WTC11 (cell line): ENCODE results near the gene LDLRAD4. TPM values are rescaled to one million over a fixed set of nuclear protein-coding genes. Genes with fewer than 3 reads are reported as not detected.

Experiments used
- ATAC-seq: fragments of 200-7000 bp; cut with Tn5 transposase; 2 replicates; pipeline ENCODE4 v1.10.0; 2021; ENCODE audit warnings: mild to moderate bottlenecking, moderate library complexity
- CTCF ChIA-PET: fragments of 300-600 bp; sonication (Branson Sonifier 250); formaldehyde crosslinking; loops from one replicate; lab custom pipeline; 2021; ENCODE audit warnings: antibody characterized with exemption; lab: Charles Lee
- POLR2A ChIA-PET: fragments of 350-600 bp; sonication (Branson Sonifier 250); formaldehyde crosslinking; loops from one replicate; lab custom pipeline; 2021; ENCODE audit warnings: antibody characterized with exemption; lab: Charles Lee
- DNase-seq: peaks from one replicate; pipeline ENCODE4 v3.0.0; 2021; ENCODE audit warnings: low spot score
- H3K27ac Mint-ChIP-seq: 2 replicates; pipeline ENCODE4 v1.8.0; 2021; ENCODE audit warnings: mixed read lengths
- H3K27me3 Mint-ChIP-seq: 2 replicates; pipeline ENCODE4 v1.8.0; 2021; ENCODE audit warnings: low read depth, mild to moderate bottlenecking, moderate library complexity, mixed read lengths
- H3K36me3 Mint-ChIP-seq: 2 replicates; pipeline ENCODE4 v1.8.0; 2021; ENCODE audit warnings: mixed read lengths
- H3K4me1 Mint-ChIP-seq: 2 replicates; pipeline ENCODE4 v1.8.0; 2022; ENCODE audit warnings: mixed read lengths
- H3K4me3 Mint-ChIP-seq: 2 replicates; pipeline ENCODE4 v1.8.0; 2021; ENCODE audit warnings: mild to moderate bottlenecking, moderate library complexity, mixed read lengths
- H3K9me3 Mint-ChIP-seq: 2 replicates; pipeline ENCODE4 v1.8.0; 2021; ENCODE audit warnings: mixed read lengths
- AR ChIP-seq: fragments of 250-450 bp; sonication (Bioruptor Pico); IDR thresholded peaks from 2 replicates; pipeline ENCODE4 v1.9.0; 2021; ENCODE audit warnings: mild to moderate bottlenecking
- CREB1 ChIP-seq: sonication (generic); formaldehyde crosslinking; IDR thresholded peaks from 2 replicates; pipeline ENCODE4 v1.8.0; 2023; ENCODE audit warnings: mild to moderate bottlenecking, missing genetic modification reagents
- E2F1 ChIP-seq: sonication (generic); formaldehyde crosslinking; IDR thresholded peaks from 2 replicates; pipeline ENCODE4 v1.8.0; 2022; ENCODE audit warnings: mild to moderate bottlenecking, missing genetic modification reagents
- FOXP1 ChIP-seq: sonication (generic); formaldehyde crosslinking; IDR thresholded peaks from 2 replicates; pipeline ENCODE4 v1.8.0; 2022; ENCODE audit warnings: missing genetic modification reagents, mild to moderate bottlenecking, moderate library complexity, borderline replicate concordance
- JUN ChIP-seq: sonication (generic); formaldehyde crosslinking; IDR thresholded peaks from 2 replicates; pipeline ENCODE4 v1.8.0; 2023; ENCODE audit warnings: mild to moderate bottlenecking, missing genetic modification reagents
- OVOL2 ChIP-seq: fragments of 250-450 bp; sonication (Bioruptor Pico); IDR thresholded peaks from 2 replicates; pipeline ENCODE4 v1.9.0; 2021; ENCODE audit warnings: mild to moderate bottlenecking, borderline replicate concordance
- SMAD3 ChIP-seq: sonication (generic); formaldehyde crosslinking; IDR thresholded peaks from 2 replicates; pipeline ENCODE4 v1.8.0; 2022; ENCODE audit warnings: missing genetic modification reagents, mild to moderate bottlenecking, borderline replicate concordance
- SMAD4 ChIP-seq: sonication (generic); formaldehyde crosslinking; IDR thresholded peaks from 2 replicates; pipeline ENCODE4 v1.8.0; 2022; ENCODE audit warnings: mild to moderate bottlenecking, missing genetic modification reagents
- TEAD4 ChIP-seq: sonication (generic); formaldehyde crosslinking; IDR thresholded peaks from 2 replicates; pipeline ENCODE4 v1.8.0; 2022; ENCODE audit warnings: mild to moderate bottlenecking, missing genetic modification reagents
- TP53 ChIP-seq: sonication (generic); formaldehyde crosslinking; IDR thresholded peaks from 2 replicates; pipeline ENCODE4 v1.8.1; 2023; ENCODE audit warnings: mild to moderate bottlenecking, missing genetic modification reagents
- USF2 ChIP-seq: sonication (generic); formaldehyde crosslinking; IDR thresholded peaks from 2 replicates; pipeline ENCODE4 v1.8.1; 2023; ENCODE audit warnings: mild to moderate bottlenecking, missing genetic modification reagents, moderate library complexity
- ZBTB21 ChIP-seq: sonication (generic); formaldehyde crosslinking; IDR thresholded peaks from 2 replicates; pipeline ENCODE4 v1.8.1; 2023; ENCODE audit warnings: mild to moderate bottlenecking, missing genetic modification reagents, borderline replicate concordance
- ZNF138 ChIP-seq: sonication (generic); formaldehyde crosslinking; conservative IDR thresholded peaks from 2 replicates; pipeline ENCODE4 v1.8.1; 2022; ENCODE audit warnings: mild to moderate bottlenecking, moderate library complexity, missing genetic modification reagents
- ZNF396 ChIP-seq: fragments of 250-450 bp; sonication (Bioruptor Pico); IDR thresholded peaks from 2 replicates; pipeline ENCODE4 v1.8.0; 2021; ENCODE audit warnings: mild to moderate bottlenecking, moderate library complexity, borderline replicate concordance
- ZNF416 ChIP-seq: fragments of 250-450 bp; sonication (Bioruptor Pico); IDR thresholded peaks from 2 replicates; pipeline ENCODE4 v1.9.0; 2021; ENCODE audit warnings: mild to moderate bottlenecking, inconsistent platforms
- ZNF671 ChIP-seq: fragments of 250-450 bp; sonication (Bioruptor Pico); IDR thresholded peaks from 2 replicates; pipeline ENCODE4 v1.8.0; 2021; ENCODE audit warnings: mild to moderate bottlenecking
- total RNA-seq: library from RNA; stranded (reverse); gene quantifications from 3 replicates; pipeline ENCODE4 v1.2.3, GENCODE V29; 2021
- TF ChIP-seq, protein P1 (sequence below): sonication (generic); formaldehyde crosslinking; IDR thresholded peaks from 2 replicates; pipeline ENCODE4 v1.8.0; 2023; ENCODE audit warnings: missing genetic modification reagents
- TF ChIP-seq, protein P2 (sequence below): sonication (generic); formaldehyde crosslinking; IDR thresholded peaks from 2 replicates; pipeline ENCODE4 v1.8.1; 2022; ENCODE audit warnings: low read depth, mild to moderate bottlenecking, moderate library complexity, missing genetic modification reagents, borderline replicate concordance
- TF ChIP-seq, protein P3 (sequence below): sonication (generic); formaldehyde crosslinking; IDR thresholded peaks from 2 replicates; pipeline ENCODE4 v1.8.1; 2022; ENCODE audit warnings: mild to moderate bottlenecking, moderate library complexity, missing genetic modification reagents
- TF ChIP-seq, protein P4 (sequence below): fragments of 250-450 bp; sonication (Bioruptor Pico); IDR thresholded peaks from 2 replicates; pipeline ENCODE4 v1.8.0; 2021; ENCODE audit warnings: mild to moderate bottlenecking

The LDLRAD4 gene
- total RNA-seq, 1 experiment from 2014 or later, result 6.2 TPM

- Mint-ChIP-seq H3K36me3 (no peaks in the 10 kb centered on the region), H3K27ac (no peak overlapping the region), H3K4me1 (peaks cover 11% of the 10 kb centered on the region), H3K9me3 (no peaks in the 10 kb centered on the region), H3K4me3 (no peak overlapping the region), H3K27me3 (no peaks in the 10 kb centered on the region; the same call in 1 of the 2 replicates)
- TF ChIP-seq ZNF138 (CRISPR knock-in tag) (no peak), TEAD4 (no peak), ZNF396 (no peak)
- ChIA-PET POLR2A (no interaction called here), CTCF (interaction anchor here (0.6 to 1.7 kb wide), 2 partner anchors 48 to 66 kb away, joined by 4 read pairs; no protein-coding TSS in a partner anchor)
- no peak for ATAC-seq
- DNase-seq, result no peak
These were observed 348.6 kb downstream of the LDLRAD4 start for GRCh38 chr18:13566941-13567746.

- H3K4me3 Mint-ChIP-seq, result no peak overlapping the region
- H3K36me3 Mint-ChIP-seq, result no peaks in the 10 kb centered on the region
- H3K9me3 Mint-ChIP-seq, result no peaks in the 10 kb centered on the region
- H3K4me1 Mint-ChIP-seq, result peaks cover 9% of the 10 kb centered on the region
- ATAC-seq, result no peak
- no peaks in the 10 kb centered on the region; the same call in 1 of the 2 replicates for H3K27me3 Mint-ChIP-seq
- no peak overlapping the region for H3K27ac Mint-ChIP-seq
- no peak for DNase-seq
- ChIA-PET CTCF (no interaction called here), POLR2A (interaction anchor here (0.5 kb wide), 1 partner anchor 712 kb away, joined by 3 read pairs; no protein-coding TSS in a partner anchor)
- TF ChIP-seq TP53 (CRISPR knock-in tag) (no peak), JUN (CRISPR knock-in tag) (no peak), ZBTB21 (CRISPR knock-in tag) (no peak), ZNF671 (CRISPR knock-in tag) (no peak), ZNF138 (CRISPR knock-in tag) (no peak), AR (CRISPR knock-in tag) (no peak), CREB1 (CRISPR knock-in tag) (no peak)
- TF ChIP-seq, protein P1, sequence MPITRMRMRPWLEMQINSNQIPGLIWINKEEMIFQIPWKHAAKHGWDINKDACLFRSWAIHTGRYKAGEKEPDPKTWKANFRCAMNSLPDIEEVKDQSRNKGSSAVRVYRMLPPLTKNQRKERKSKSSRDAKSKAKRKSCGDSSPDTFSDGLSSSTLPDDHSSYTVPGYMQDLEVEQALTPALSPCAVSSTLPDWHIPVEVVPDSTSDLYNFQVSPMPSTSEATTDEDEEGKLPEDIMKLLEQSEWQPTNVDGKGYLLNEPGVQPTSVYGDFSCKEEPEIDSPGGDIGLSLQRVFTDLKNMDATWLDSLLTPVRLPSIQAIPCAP (CRISPR knock-in tag), result no peak
These were observed 350.2 kb downstream of the LDLRAD4 start for GRCh38 chr18:13568443-13569392.

DNA sequence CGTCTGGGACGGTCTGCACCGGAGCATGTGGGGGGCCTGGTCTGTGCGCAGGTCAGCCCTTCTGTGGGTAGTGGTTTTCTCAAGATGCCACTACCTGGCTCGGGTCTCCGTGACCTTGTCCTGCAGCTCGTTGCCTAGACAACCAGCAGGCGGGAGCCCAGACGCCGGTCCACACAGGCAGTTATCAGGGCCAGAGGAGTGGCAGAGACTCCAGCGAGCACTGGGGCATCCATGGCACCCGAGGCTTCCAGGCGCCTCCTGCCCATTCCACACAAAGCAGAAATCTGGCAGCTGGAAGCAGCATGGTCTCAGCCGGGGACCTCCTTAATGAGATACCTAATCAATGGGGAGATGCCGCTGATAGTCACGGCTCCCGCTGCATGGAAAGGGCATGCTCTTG is 351.7 kb downstream of the LDLRAD4 start:
- DNase-seq, result no peak
- H3K4me1 Mint-ChIP-seq, result peaks cover 9% of the 10 kb centered on the region
- ATAC-seq, result no peak
- H3K27ac Mint-ChIP-seq, result no peak overlapping the region
- no peaks in the 10 kb centered on the region; the same call in 1 of the 2 replicates for H3K27me3 Mint-ChIP-seq
- ChIA-PET POLR2A (no interaction called here), CTCF (interaction anchor here (1.0 kb wide), 1 partner anchor 457 kb away, joined by 3 read pairs; no protein-coding TSS in a partner anchor)
- H3K9me3 Mint-ChIP-seq, result peaks cover 2% of the 10 kb centered on the region
- H3K4me3 Mint-ChIP-seq, result no peak overlapping the region
- no peaks in the 10 kb centered on the region for H3K36me3 Mint-ChIP-seq
- TF ChIP-seq, protein P2, sequence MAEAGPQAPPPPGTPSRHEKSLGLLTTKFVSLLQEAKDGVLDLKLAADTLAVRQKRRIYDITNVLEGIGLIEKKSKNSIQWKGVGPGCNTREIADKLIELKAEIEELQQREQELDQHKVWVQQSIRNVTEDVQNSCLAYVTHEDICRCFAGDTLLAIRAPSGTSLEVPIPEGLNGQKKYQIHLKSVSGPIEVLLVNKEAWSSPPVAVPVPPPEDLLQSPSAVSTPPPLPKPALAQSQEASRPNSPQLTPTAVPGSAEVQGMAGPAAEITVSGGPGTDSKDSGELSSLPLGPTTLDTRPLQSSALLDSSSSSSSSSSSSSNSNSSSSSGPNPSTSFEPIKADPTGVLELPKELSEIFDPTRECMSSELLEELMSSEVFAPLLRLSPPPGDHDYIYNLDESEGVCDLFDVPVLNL (CRISPR knock-in tag), result no peak
- TF ChIP-seq TEAD4 (no peak), ZNF416 (CRISPR knock-in tag) (no peak), E2F1 (CRISPR knock-in tag) (no peak), SMAD3 (CRISPR knock-in tag) (no peak), OVOL2 (CRISPR knock-in tag) (no peak), FOXP1 (CRISPR knock-in tag) (no peak), SMAD4 (CRISPR knock-in tag) (no peak), USF2 (CRISPR knock-in tag) (no peak)
- TF ChIP-seq, protein P3, sequence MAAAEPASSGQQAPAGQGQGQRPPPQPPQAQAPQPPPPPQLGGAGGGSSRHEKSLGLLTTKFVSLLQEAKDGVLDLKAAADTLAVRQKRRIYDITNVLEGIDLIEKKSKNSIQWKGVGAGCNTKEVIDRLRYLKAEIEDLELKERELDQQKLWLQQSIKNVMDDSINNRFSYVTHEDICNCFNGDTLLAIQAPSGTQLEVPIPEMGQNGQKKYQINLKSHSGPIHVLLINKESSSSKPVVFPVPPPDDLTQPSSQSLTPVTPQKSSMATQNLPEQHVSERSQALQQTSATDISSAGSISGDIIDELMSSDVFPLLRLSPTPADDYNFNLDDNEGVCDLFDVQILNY (CRISPR knock-in tag), result no peak
- TF ChIP-seq, protein P4, sequence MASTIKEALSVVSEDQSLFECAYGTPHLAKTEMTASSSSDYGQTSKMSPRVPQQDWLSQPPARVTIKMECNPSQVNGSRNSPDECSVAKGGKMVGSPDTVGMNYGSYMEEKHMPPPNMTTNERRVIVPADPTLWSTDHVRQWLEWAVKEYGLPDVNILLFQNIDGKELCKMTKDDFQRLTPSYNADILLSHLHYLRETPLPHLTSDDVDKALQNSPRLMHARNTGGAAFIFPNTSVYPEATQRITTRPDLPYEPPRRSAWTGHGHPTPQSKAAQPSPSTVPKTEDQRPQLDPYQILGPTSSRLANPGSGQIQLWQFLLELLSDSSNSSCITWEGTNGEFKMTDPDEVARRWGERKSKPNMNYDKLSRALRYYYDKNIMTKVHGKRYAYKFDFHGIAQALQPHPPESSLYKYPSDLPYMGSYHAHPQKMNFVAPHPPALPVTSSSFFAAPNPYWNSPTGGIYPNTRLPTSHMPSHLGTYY (CRISPR knock-in tag), result no peak
